WTC11 (cell line): ENCODE measurements around the gene ZNG1A.
"Not testable (repeated sequence)": the region's sequence is repeated elsewhere in the genome, so short reads cannot be mapped to it uniquely, and the experiment has no call there.

Experiments
- CREB1 ChIP-seq: sonication (generic); formaldehyde crosslinking; IDR thresholded peaks from 2 replicates; pipeline ENCODE4 v1.8.0; 2023; ENCODE audit warnings: mild to moderate bottlenecking, missing genetic modification reagents
- CTCF ChIP-seq: fragments of 200-600 bp; IDR thresholded peaks from 2 replicates; pipeline ENCODE4 v1.8.0; 2022; ENCODE audit warnings: antibody characterized with exemption
- ESRRA ChIP-seq: sonication (generic); formaldehyde crosslinking; IDR thresholded peaks from 2 replicates; pipeline ENCODE4 v1.8.1; 2022; ENCODE audit warnings: mild to moderate bottlenecking, missing genetic modification reagents, borderline replicate concordance
- FOXP1 ChIP-seq: sonication (generic); formaldehyde crosslinking; IDR thresholded peaks from 2 replicates; pipeline ENCODE4 v1.8.0; 2022; ENCODE audit warnings: missing genetic modification reagents, mild to moderate bottlenecking, moderate library complexity, borderline replicate concordance
- NR2C2 ChIP-seq: sonication (generic); formaldehyde crosslinking; IDR thresholded peaks from 2 replicates; pipeline ENCODE4 v1.8.0; 2022; ENCODE audit warnings: mild to moderate bottlenecking, missing genetic modification reagents
- ZBTB43 ChIP-seq: sonication (generic); formaldehyde crosslinking; IDR thresholded peaks from 2 replicates; pipeline ENCODE4 v1.8.1; 2023; ENCODE audit warnings: mild to moderate bottlenecking, missing genetic modification reagents
- ZNF121 ChIP-seq: sonication (generic); formaldehyde crosslinking; IDR thresholded peaks from 2 replicates; pipeline ENCODE4 v1.8.0; 2023; ENCODE audit warnings: missing genetic modification reagents

GRCh38 chr9:94323-94722 lies 84.5 kb downstream of the ZNG1A start:
- not testable (repeated sequence) for TF ChIP-seq FOXP1 (CRISPR knock-in tag); CTCF; CREB1 (CRISPR knock-in tag); NR2C2; ZBTB43 (CRISPR knock-in tag); ESRRA (CRISPR knock-in tag); ZNF121 (CRISPR knock-in tag)
